Body of pancreas (tissue), 4 donors: ENCODE data around the gene RTN3. TPM values are rescaled to one million over a fixed set of nuclear protein-coding genes. Genes with fewer than 3 reads are reported as not detected.
"Not testable (repeated sequence)": the region's sequence is repeated elsewhere in the genome, so short reads cannot be mapped to it uniquely, and the experiment has no call there.

Source experiments
- ATAC-seq: fragments of 150-250 bp; one replicate; pipeline ENCODE4 v1.9.1; 2016
- DNase-seq, 4 donors: peaks; one replicate each; pipeline ENCODE4 v3.0.0-alpha.2; 2019
- H3K27ac ChIP-seq, 4 donors: fragments of 200-600 bp; sonication (generic); 1 replicate in 3 of 4; 2 replicates in 1 of 4; pipeline versions ENCODE4 v1.5.1 to v1.6.1; 2016 to 2019; ENCODE audit warnings: mild to moderate bottlenecking in 1 of 4, mixed read lengths in 1 of 4, moderate library complexity in 1 of 4
- H3K27me3 ChIP-seq, 2 donors: fragments of 200-600 bp; sonication (generic); one replicate each; pipeline ENCODE4 v1.6.0; 2016; ENCODE audit warnings: mild to moderate bottlenecking in 1 of 2
- H3K36me3 ChIP-seq, 2 donors: fragments of 200-600 bp; sonication (generic); replicated peaks in 1 of 2; 2 replicates each; pipeline ENCODE4 v1.5.1; 2016; ENCODE audit warnings: low read depth in 2 of 2; ENCODE audit not compliant: insufficient read depth in 1 of 2
- H3K4me1 ChIP-seq: fragments of 200-600 bp; sonication (generic); one replicate; pipeline ENCODE4 v1.6.0; 2016
- H3K4me3 ChIP-seq, 2 donors: fragments of 200-600 bp; sonication (generic); 1 replicate in 1 of 2; 2 replicates in 1 of 2; pipeline ENCODE4 v1.5.1; 2016 to 2019
- H3K9me3 ChIP-seq, 3 donors: fragments of 200-600 bp; sonication (generic); 1 replicate in 2 of 3; 2 replicates in 1 of 3; pipeline ENCODE4 v1.5.1; 2016
- CTCF ChIP-seq, 7 experiments: fragments of 450-650 bp in 4 of 7; fragments of 200-600 bp in 3 of 7; sonication (generic) in 3 of 7; IDR thresholded peaks; one replicate each; pipeline ENCODE4 v1.5.1; 2016 to 2019; ENCODE audit warnings: antibody characterized with exemption in 7 of 7
- POLR2A ChIP-seq, 3 donors: fragments of 450-650 bp; IDR thresholded peaks; one replicate each; pipeline ENCODE4 v1.6.1; 2016; ENCODE audit warnings: antibody characterized with exemption in 3 of 3, mild to moderate bottlenecking in 2 of 3
- WGBS, 2 donors: methylation state at CpG; one replicate each; pipeline ENCODE4 v1.1.5; 2017; 5-methylcytosine and 5-hydroxymethylcytosine counted together
- intact Hi-C: fragments of 100-400 bp; cut with DNase I; formaldehyde crosslinking; loops from one replicate; pipeline ENCODE4 v1.15.1; 2023
- total RNA-seq, 2 donors: library from RNA; depleted of rRNA; stranded (reverse); fragments of >200 nt; gene quantifications; one replicate each; pipeline ENCODE4 v1.1.0, GENCODE V29; 2016

The RTN3 gene
- total RNA-seq, 2 donors from 2014 or later = 62.8 to 63.6 TPM

GRCh38 chr11:63769042-63769713, 87.9 kb downstream of the RTN3 start:
- intact Hi-C loops = loop anchor here (10.0 kb wide), 1 partner anchor 176 kb away; no protein-coding TSS in a partner anchor
- peak; percentile 39 for ATAC-seq
- peak in 1 of 3 donors; percentile 22 for TF ChIP-seq POLR2A (IDR thresholded peaks at IDR 0.05)
- no peak for TF ChIP-seq CTCF (IDR thresholded peaks at IDR 0.05)
- Histone ChIP-seq H3K4me1 (peaks cover 46% of the 10 kb centered on the region), H3K4me3 (peak overlapping the region; percentile 53 to 65), H3K27ac (peak overlapping the region in 3 of 4 donors; percentile 32 to 70 (median 59)), H3K9me3 (no peaks in the 10 kb centered on the region), H3K36me3 (no peaks in the 10 kb centered on the region), H3K27me3 (no peaks in the 10 kb centered on the region)
- WGBS, 2 donors = 1% methylated on average over 80 of the region's 82 CpGs; no CpG with 5 or more reads in 1 of the 2 donors
- DNase-seq = peak in 3 of 4 donors; percentile 34 to 51 (median 40)

- 26 to 55% methylated on average over 10 to 33 of the region's 35 CpGs for WGBS, 2 donors
- intact Hi-C loops = loop anchor here (10.0 kb wide), 1 partner anchor 175 kb away; no protein-coding TSS in a partner anchor
- ATAC-seq (no peak), DNase-seq (peak in 3 of 4 donors; percentile 18 to 25 (median 20))
- Histone ChIP-seq H3K4me1 (peaks cover 39% of the 10 kb centered on the region), H3K36me3 (no peaks in the 10 kb centered on the region), H3K9me3 (no peaks in the 10 kb centered on the region), H3K4me3 (peak overlapping the region; percentile 53 to 65), H3K27ac (peak overlapping the region in 3 of 4 donors; percentile 11 to 70 (median 32)), H3K27me3 (no peaks in the 10 kb centered on the region)
- TF ChIP-seq POLR2A (IDR thresholded peaks at IDR 0.05) (no peak), CTCF (IDR thresholded peaks at IDR 0.05) (no peak)
Measured at GRCh38 chr11:63769714-63770455, 88.6 kb downstream of the RTN3 start.

- no peak for TF ChIP-seq POLR2A (IDR thresholded peaks at IDR 0.05)
- TF ChIP-seq CTCF (IDR thresholded peaks at IDR 0.05) = no peak
Measured at GRCh38 chr11:63770763-63771162, 89.5 kb downstream of the RTN3 start.

GRCh38 chr11:63771741-63772318, 90.5 kb downstream of the RTN3 start:
- H3K36me3 ChIP-seq, H3K9me3 ChIP-seq, H3K27ac ChIP-seq, H3K4me3 ChIP-seq, intact Hi-C loops, ATAC-seq, H3K27me3 ChIP-seq, DNase-seq: not testable (repeated sequence)
- peaks cover 20% of the 10 kb centered on the region for H3K4me1 ChIP-seq
- WGBS, 2 donors = 86 to 88% methylated on average over 2 of the region's 2 CpGs

More at GRCh38 chr11:63770763-63771162, 89.5 kb downstream of the RTN3 start:
- intact Hi-C loops = no loop called here
- WGBS, 2 donors = 80 to 85% methylated on average over 7 of the region's 7 CpGs
- no peaks in the 10 kb centered on the region for H3K9me3 ChIP-seq
- H3K27ac ChIP-seq = no peak overlapping the region
- H3K36me3 ChIP-seq = no peaks in the 10 kb centered on the region
- H3K4me1 ChIP-seq = peaks cover 31% of the 10 kb centered on the region
- ATAC-seq (no peak), DNase-seq (no peak)
- no peaks in the 10 kb centered on the region for H3K27me3 ChIP-seq
- no peak overlapping the region for H3K4me3 ChIP-seq

GRCh38 chr11:63775191-63775590, 93.9 kb downstream of the RTN3 start:
- WGBS, 2 donors = 78 to 94% methylated on average over 3 of the region's 3 CpGs
- intact Hi-C loops = no loop called here
- no peak for ATAC-seq

More at GRCh38 chr11:63775191-63775590, 93.9 kb downstream of the RTN3 start:
- no peaks in the 10 kb centered on the region for H3K9me3 ChIP-seq
- H3K4me1 ChIP-seq = peaks cover under 1% of the 10 kb centered on the region
- TF ChIP-seq CTCF (IDR thresholded peaks at IDR 0.05) (no peak), POLR2A (IDR thresholded peaks at IDR 0.05) (no peak)
- H3K27ac ChIP-seq = no peak overlapping the region
- no peaks in the 10 kb centered on the region for H3K27me3 ChIP-seq
- no peaks in the 10 kb centered on the region for H3K36me3 ChIP-seq
- H3K4me3 ChIP-seq = no peak overlapping the region
- DNase-seq = no peak
